ENCODE data around the gene GALK1. TPM values are rescaled to one million over a fixed set of nuclear protein-coding genes. Genes with fewer than 3 reads are reported as not detected.

The GALK1 gene
- total and polyA plus RNA-seq, 2 of the 13 experiments (the other 11 are each of a cell fraction or from before 2014, with no cell fraction given), result 59.9 to 93.6 TPM

DNA sequence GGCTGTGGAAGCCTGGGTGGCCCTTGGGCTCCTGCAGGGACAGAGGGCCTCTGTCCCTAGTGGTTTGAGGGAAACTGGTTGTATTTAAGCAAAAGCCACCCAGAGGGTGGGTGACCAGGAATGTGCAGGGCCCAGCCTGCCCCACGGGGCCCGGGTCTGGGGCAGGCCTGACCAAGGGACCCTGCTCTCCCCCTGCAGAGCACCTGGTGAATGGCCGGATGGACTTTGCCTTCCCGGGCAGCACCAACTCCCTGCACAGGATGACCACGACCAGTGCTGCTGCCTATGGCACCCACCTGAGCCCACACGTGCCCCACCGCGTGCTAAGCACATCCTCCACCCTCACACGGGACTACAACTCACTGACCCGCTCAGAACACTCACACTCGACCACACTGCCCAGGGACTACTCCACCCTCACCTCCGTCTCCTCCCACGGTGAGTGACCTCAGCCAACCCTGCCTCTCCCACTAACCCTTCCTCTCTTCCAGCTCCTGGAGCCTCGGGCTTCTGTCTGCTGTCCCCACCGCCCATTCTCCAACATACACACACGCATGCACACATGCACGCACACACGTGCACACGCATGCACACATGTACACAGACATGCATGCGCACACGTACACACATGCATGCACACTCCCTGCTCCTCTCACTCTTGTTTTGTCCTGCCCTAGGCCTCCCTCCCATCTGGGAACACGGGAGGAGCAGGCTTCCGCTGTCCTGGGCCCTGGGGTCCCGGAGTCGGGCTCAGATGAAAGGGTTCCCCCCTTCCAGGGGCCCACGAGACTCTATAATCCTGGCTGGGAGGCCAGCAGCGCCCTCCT lies 10.4 kb downstream of the GALK1 start (continued):
- TF ChIP-seq, protein P1, sequence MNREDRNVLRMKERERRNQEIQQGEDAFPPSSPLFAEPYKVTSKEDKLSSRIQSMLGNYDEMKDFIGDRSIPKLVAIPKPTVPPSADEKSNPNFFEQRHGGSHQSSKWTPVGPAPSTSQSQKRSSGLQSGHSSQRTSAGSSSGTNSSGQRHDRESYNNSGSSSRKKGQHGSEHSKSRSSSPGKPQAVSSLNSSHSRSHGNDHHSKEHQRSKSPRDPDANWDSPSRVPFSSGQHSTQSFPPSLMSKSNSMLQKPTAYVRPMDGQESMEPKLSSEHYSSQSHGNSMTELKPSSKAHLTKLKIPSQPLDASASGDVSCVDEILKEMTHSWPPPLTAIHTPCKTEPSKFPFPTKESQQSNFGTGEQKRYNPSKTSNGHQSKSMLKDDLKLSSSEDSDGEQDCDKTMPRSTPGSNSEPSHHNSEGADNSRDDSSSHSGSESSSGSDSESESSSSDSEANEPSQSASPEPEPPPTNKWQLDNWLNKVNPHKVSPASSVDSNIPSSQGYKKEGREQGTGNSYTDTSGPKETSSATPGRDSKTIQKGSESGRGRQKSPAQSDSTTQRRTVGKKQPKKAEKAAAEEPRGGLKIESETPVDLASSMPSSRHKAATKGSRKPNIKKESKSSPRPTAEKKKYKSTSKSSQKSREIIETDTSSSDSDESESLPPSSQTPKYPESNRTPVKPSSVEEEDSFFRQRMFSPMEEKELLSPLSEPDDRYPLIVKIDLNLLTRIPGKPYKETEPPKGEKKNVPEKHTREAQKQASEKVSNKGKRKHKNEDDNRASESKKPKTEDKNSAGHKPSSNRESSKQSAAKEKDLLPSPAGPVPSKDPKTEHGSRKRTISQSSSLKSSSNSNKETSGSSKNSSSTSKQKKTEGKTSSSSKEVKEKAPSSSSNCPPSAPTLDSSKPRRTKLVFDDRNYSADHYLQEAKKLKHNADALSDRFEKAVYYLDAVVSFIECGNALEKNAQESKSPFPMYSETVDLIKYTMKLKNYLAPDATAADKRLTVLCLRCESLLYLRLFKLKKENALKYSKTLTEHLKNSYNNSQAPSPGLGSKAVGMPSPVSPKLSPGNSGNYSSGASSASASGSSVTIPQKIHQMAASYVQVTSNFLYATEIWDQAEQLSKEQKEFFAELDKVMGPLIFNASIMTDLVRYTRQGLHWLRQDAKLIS (CRISPR knock-in tag; IDR thresholded peaks at IDR 0.05), result 0 out of 2 replicates have a peak, but pooled peaks have one; percentile 25
- peak; percentile 67 for TF ChIP-seq U2AF1 (optimal IDR thresholded peaks at IDR 0.05; ENCODE audit: low read depth, low read length)
- no peak; the same call in 1 of the 2 replicates for TF ChIP-seq IRF2 (CRISPR knock-in tag; IDR thresholded peaks at IDR 0.05)
- TF ChIP-seq, protein P2, sequence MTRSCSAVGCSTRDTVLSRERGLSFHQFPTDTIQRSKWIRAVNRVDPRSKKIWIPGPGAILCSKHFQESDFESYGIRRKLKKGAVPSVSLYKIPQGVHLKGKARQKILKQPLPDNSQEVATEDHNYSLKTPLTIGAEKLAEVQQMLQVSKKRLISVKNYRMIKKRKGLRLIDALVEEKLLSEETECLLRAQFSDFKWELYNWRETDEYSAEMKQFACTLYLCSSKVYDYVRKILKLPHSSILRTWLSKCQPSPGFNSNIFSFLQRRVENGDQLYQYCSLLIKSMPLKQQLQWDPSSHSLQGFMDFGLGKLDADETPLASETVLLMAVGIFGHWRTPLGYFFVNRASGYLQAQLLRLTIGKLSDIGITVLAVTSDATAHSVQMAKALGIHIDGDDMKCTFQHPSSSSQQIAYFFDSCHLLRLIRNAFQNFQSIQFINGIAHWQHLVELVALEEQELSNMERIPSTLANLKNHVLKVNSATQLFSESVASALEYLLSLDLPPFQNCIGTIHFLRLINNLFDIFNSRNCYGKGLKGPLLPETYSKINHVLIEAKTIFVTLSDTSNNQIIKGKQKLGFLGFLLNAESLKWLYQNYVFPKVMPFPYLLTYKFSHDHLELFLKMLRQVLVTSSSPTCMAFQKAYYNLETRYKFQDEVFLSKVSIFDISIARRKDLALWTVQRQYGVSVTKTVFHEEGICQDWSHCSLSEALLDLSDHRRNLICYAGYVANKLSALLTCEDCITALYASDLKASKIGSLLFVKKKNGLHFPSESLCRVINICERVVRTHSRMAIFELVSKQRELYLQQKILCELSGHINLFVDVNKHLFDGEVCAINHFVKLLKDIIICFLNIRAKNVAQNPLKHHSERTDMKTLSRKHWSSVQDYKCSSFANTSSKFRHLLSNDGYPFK (CRISPR knock-in tag; IDR thresholded peaks at IDR 0.05; ENCODE audit: borderline replicate concordance), result peak; percentile 89
- no peak for TF ChIP-seq MED13 (CRISPR knock-in tag; IDR thresholded peaks at IDR 0.05)
- peak; percentile 94 for TF ChIP-seq SSRP1 (CRISPR knock-in tag; IDR thresholded peaks at IDR 0.05)
- peak; percentile 69 for TF ChIP-seq SOX5 (CRISPR knock-in tag; IDR thresholded peaks at IDR 0.05; ENCODE audit: borderline replicate concordance)
- TF ChIP-seq, protein P3, sequence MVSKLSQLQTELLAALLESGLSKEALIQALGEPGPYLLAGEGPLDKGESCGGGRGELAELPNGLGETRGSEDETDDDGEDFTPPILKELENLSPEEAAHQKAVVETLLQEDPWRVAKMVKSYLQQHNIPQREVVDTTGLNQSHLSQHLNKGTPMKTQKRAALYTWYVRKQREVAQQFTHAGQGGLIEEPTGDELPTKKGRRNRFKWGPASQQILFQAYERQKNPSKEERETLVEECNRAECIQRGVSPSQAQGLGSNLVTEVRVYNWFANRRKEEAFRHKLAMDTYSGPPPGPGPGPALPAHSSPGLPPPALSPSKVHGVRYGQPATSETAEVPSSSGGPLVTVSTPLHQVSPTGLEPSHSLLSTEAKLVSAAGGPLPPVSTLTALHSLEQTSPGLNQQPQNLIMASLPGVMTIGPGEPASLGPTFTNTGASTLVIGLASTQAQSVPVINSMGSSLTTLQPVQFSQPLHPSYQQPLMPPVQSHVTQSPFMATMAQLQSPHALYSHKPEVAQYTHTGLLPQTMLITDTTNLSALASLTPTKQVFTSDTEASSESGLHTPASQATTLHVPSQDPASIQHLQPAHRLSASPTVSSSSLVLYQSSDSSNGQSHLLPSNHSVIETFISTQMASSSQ (IDR thresholded peaks at IDR 0.05; ENCODE audit: low read depth), result no peak
- TF ChIP-seq, protein P3 (CRISPR knock-in tag; IDR thresholded peaks at IDR 0.05; ENCODE audit: borderline replicate concordance), result no peak; the same call in 1 of the 2 replicates
- TF ChIP-seq HNRNPLL (IDR thresholded peaks at IDR 0.05; ENCODE audit: low read depth, low read length, poor library complexity, severe bottlenecking), result peak; percentile 11
- TF ChIP-seq HNF4G (IDR thresholded peaks at IDR 0.05; ENCODE audit: borderline replicate concordance, low read depth, low read length), result peak; percentile 91
- TF ChIP-seq HNF4G (CRISPR knock-in tag; IDR thresholded peaks at IDR 0.05; ENCODE audit: borderline replicate concordance, low read depth), result peak; percentile 94
- TF ChIP-seq BRD4 (CRISPR knock-in tag; IDR thresholded peaks at IDR 0.05), result peak; percentile 84; the same call in 1 of the 2 replicates
- peak; percentile 59; the same call in 1 of the 2 replicates for TF ChIP-seq MAF1 (CRISPR knock-in tag; IDR thresholded peaks at IDR 0.05; ENCODE audit: borderline replicate concordance)
- TF ChIP-seq, protein P4, sequence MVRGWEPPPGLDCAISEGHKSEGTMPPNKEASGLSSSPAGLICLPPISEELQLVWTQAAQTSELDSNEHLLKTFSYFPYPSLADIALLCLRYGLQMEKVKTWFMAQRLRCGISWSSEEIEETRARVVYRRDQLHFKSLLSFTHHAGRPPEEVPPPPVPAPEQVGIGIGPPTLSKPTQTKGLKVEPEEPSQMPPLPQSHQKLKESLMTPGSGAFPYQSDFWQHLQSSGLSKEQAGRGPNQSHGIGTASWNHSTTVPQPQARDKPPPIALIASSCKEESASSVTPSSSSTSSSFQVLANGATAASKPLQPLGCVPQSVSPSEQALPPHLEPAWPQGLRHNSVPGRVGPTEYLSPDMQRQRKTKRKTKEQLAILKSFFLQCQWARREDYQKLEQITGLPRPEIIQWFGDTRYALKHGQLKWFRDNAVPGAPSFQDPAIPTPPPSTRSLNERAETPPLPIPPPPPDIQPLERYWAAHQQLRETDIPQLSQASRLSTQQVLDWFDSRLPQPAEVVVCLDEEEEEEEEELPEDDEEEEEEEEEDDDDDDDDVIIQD (CRISPR knock-in tag; IDR thresholded peaks at IDR 0.05; ENCODE audit: low read depth), result peak; percentile 30; the same call in 1 of the 2 replicates
- TF ChIP-seq ZNF782 (CRISPR knock-in tag; IDR thresholded peaks at IDR 0.05; ENCODE audit: borderline replicate concordance), result peak; percentile 21; the same call in 1 of the 2 replicates

All from HepG2 (cell line).